GM20431 (cell line): ENCODE results near the gene ZNF546.
"Not testable (repeated sequence)": the region's sequence is repeated elsewhere in the genome, so short reads cannot be mapped to it uniquely, and the experiment has no call there.

Experiments used
- in situ Hi-C: fragments of 300-500 bp; cut with MseI, MboI; formaldehyde crosslinking; loops from one replicate; pipeline ENCODE4 v1.15.0; 2020; ENCODE audit warnings: low sequenced_read_pairs; ENCODE audit not compliant: unreplicated experiment

Gene ZNF546

DNA sequence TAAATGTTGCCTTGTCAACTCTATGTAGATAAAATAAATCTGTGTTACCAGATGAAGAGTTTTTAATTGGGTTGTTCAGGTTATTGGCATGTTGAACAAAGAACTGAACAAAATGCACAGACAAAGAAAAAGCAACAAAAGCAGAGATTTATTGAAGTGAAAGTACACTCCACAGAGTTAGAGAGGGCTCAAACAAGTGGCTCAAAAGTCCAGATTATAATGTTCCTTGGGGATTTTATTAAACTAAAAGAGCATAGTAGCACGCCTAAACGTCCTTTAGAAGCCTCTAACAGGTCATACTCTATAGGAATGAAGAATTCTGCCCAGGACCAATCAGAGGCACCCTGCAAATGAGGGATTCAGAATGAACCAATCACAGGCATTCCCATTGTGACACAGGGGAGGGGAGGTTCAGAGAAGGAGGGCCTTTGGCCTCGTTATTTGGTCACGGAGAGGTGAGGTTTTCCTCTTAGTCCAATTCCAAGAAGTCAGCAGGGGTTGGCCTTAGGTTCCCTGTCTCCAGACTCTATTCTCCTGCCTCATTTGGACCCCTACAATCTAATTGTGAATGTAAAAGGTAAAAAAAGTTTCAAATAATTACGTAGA lies 13.1 kb upstream of the ZNF546 start:
- in situ Hi-C loops: no loop called here

DNA sequence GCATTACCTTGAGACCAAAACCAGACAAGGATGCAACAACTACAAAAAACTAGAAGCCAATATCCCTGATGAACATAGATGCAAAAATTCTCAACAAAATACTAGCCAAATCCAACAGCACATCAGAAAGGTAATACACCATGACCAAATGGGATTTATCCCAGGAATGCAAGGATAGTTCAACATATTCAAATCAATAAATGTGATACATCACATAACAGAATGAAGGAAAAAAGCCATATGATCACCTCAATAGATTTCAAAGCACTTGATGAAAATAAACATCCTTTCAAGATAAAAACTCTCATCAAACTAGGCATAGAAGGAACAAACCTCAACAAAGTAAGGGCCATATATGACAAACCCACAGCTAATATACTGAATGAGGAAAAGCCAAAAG lies 10.2 kb upstream of the ZNF546 start:
- in situ Hi-C loops: no loop called here

DNA sequence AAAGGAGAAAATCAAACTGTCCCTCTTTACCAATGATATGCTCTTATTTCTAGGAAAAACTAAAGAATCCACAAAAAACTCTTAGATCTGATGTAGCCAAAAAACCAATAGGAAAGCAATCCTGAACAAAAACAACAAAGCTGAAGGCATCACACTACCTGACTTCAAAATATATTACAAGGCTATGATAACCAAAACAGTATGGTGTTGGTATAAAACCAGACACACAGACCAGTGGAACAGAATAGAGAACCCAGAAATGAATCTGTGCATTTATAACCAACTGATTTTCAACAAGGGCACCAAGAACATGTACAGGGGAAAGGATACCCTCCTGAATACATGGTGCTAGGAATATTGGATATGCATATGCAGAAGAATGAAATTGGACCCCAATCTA lies 9.7 kb upstream of the ZNF546 start:
- in situ Hi-C loops: no loop called here

DNA sequence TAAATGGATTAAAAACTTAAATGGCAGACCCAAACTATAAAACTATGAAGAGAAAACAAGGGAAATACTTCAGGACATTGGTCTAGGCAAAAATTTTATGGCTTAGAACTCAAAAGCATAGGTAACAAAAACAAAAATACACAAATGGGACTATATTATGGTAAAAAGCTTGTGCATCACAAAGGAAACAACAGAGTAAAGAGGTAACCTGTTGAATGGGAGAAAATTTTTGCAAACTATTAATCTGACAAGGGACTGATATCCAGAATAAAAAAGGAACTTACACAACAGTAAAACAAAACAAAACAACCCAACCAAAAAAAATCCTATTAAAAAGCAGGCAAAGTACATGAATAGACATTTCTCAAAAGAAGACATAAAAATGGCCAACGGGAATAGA lies 9.3 kb upstream of the ZNF546 start:
- in situ Hi-C loops: no loop called here

DNA sequence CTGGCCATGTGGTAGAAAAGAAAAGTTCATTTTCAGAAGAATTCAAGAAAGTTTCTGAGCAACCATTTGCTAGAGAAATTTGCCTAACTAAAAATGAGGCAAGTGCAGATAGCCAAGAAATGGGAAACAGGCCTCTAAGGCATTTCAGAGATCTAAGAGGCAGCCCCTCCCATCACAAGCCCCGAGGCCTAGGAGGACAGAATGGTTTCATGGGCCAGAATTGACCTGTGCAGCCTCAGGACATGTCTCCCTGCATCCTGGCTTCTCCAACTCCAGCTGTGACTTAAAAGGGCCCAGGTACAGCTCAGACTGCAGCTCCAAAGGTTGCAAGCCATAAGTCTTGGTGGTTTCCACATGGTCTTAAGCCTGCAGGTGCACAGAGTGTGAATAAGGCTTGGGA lies 3.3 kb upstream of the ZNF546 start:
- in situ Hi-C loops: no loop called here

DNA sequence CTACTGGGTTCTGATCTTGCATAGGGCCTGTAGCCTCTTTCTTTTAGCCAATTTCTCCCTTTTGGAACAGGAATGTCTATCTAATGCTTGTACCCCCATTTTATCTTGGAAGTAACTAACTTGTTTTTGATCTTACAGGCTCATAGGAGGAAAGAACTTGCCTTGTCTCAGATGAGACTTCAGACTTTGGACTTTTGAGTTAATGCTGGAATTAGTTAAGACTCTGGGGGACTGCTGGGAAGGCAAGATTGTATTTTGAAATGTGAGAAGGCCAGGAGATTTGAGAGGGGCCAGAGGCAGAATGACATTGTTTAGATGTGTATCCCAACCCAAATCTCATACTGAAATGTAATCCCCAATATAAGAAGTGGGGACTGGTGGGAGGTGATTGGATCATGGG lies 2.5 kb upstream of the ZNF546 start:
- in situ Hi-C loops: no loop called here

DNA sequence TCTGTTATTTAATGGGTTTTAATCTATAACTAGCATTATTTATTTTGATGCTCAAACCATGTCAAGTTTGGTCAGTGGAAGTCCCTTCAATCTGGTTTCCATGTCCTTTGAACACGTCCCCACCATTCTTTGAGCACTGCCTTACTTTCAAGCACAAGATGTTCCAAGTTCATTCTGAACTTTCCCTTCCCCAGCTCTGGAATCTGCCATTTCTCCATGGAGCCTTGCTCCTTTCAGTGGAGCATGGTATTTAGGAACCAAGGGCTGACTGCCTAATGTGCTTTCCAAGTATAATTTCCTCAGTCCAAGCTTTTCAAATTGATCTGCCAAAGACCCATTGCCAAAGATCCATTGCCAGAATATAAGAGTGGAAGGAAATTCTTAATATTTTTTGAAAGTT lies 1.1 kb upstream of the ZNF546 start:
- in situ Hi-C loops: no loop called here

DNA sequence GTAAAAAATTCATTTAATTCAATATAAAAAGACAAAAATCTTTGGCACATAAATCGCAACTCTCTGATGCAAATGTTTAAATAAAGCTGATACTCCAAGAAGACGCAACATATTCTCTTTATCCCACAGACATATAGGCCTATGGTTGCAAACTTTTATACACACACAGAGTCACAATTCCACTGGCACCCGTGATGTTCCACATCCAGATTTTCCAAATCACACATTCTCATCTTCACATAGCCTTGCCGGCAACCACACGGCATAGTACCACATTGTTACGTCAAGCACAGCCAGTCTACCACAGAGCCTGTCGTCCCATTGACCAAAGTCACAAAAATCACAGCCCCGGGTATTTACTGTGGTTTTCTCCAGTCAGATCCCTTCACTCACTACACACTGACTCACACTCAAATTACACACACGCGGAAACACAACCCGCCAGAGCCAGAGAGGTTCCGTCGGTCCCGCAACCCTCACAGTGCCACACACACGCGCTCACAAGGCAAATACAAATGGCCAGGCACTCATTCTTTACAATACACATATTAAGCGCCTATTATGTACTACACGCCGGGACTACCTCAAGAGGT lies 546 bp upstream of the ZNF546 start:
- in situ Hi-C loops: no loop called here

DNA sequence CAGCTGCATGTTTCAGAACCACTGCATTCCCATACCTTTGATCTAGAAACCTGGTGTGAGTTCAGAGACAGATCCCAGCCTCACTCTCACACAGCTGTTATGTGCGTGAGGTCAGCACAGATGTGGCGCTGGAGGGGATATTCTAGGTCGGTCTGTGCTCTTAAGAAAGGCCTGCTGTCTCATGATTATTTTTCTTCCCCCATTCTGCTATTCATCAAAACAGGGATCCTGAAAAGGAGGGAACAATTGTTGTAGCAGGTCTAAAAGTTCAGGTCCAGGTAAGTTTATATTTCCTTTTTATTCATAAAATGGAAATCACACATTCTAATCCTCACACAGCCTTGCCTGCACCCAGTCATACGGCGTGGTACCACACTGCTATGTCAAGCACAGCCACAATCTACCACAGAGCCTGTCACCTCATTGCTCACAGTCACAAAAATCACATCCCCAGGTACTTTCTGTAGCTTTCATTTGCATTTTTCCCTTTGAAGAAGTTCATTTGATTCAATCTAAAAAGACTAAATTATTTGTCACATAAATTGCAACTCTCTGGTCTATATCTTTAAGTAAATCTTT lies 867 bp downstream of the ZNF546 start:
- in situ Hi-C loops: no loop called here

DNA sequence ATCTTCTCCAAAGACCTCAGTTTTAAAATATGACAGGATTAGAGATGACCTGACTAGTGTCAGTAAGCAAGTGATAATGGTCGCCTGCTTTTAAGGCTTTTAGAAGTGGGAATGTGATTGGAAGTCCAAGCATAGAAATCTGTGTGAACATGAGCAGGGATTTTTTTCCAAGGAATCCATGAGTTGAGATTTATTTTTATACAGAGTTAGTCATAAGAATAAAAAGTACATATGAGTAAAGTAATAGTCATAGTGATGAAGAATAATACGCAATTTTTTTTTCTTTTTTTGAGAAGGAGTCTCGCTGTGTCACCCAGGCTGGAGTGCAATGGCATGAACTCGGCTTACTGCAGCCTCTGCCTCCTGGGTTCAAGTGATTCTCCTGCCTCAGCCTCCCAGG lies 1.6 kb downstream of the ZNF546 start:
- in situ Hi-C loops: no loop called here

DNA sequence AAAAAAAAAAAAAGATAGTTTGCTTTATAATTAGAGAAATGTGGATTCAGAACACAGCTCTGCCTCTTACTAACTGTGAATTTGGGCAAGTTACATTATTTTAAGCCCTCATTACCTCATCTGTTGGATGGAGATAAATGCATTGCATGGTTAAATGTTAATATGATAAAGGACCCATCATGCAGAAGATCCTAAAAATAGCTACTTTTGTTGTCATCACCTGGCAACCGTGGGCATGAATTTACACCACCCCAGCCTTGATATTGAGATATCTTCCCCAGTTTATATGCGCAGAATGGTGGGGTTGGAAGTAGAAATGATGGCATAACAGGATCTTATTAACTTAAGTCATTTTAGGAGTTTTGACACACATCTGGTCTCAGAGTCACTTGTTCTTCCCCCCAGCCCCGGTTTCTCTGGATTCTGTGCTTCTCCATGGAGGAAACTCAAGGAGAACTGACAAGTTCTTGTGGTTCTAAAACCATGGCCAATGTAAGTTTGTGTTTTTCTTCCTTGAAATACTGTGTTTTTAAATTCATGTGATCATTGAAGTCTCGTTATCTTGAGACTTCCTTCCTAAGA lies 8.9 kb downstream of the ZNF546 start:
- in situ Hi-C loops: no loop called here

DNA sequence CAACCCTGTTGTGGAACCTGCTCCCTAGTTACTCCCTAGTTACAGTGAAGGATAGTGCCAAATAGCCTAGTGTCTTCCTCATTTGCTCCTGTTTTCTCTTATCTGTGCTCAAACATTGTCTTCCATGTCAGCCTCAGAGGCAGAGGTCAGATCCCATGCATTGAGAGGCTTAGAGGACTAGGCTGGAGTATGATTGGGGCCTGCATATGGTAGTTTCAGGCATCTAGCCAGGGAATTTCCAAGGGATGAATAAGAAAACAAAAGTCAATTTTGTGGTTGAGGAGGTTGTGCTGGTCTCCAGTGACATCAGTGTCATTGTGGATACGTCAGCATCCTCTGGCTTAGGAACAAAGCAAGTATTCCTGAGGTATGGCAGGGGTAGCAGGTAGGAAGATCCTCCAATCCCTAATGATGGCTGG lies 9.4 kb downstream of the ZNF546 start:
- in situ Hi-C loops: no loop called here

DNA sequence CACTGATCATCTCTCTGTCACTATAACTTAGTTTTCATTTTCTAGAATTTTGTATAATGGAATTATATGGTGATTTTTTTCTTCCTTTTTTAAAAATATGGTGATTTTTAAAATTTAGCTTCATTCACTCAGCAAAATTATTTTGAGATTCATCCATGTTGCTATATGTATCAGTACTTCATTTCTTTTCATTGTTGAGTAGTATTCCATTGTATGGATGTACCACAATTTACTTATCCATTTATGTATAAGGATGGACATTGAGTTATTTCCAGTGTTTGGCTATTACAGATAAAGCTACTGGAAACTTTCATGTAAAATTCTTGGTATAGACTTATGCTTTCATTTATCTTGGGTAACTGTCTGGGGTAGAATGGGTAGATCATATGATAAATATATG lies 12.8 kb downstream of the ZNF546 start:
- in situ Hi-C loops: no loop called here

DNA sequence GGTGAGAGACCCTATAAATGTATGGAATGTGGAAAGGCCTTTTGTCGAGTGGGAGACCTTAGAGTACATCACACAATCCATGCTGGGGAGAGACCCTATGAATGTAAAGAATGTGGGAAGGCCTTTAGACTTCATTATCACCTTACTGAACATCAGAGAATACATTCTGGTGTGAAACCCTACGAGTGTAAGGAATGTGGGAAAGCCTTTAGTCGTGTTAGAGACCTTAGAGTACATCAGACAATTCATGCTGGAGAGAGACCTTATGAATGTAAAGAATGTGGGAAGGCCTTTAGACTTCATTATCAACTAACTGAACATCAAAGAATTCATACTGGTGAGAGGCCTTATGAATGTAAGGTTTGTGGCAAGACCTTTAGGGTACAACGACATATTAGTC lies 17.1 kb downstream of the ZNF546 start:
- in situ Hi-C loops: no loop called here

DNA sequence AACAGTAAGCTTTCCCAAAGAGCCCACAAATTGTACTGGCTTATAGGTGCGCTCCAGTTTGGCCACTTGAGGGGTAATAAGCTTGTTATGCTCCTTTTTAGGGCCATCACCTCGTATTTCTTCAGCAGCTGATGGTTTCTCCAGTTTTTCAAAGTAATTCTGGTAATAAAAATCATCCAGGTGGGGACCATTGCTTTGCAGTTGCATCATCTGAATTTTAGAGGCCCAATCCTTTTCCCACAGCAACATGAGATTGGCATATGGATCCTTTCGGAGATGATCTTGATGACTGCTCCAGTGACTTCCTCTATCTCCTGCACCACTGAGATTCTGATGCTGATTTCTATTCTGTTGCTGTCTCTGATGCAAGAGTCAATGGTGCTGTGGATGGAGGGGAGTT lies 27.1 kb downstream of the ZNF546 start:
- in situ Hi-C loops: no loop called here

DNA sequence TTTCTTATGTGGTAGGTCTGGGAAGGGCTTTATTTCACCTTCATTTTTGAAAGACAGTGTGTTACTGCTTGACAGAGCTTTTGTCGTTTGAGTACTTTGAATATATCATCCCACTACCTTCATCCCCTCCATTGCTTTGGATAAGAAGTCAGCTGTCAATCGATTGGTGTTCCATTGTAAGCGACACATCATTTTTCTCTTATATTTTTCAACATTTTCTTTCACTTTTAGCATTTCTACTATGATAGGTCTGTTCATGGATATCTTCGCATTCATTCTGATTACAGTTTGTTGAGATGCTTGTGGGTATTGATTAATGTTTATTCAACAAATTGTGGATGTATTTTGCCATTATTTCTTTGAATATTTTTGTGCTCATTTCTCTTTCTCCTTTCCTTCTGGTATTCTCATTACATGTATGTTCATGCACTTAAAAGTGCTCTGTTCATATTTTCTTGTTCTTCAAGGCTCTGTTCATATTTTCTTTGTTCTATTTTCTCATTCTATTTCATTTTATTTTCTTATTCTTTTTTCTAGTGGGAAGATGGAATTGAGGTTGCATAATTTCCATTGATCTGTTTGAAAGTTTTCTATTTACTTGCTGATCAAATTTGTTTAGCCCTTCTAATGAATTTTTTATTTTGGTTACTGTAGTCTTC lies 29.2 kb downstream of the ZNF546 start:
- in situ Hi-C loops: no loop called here

DNA sequence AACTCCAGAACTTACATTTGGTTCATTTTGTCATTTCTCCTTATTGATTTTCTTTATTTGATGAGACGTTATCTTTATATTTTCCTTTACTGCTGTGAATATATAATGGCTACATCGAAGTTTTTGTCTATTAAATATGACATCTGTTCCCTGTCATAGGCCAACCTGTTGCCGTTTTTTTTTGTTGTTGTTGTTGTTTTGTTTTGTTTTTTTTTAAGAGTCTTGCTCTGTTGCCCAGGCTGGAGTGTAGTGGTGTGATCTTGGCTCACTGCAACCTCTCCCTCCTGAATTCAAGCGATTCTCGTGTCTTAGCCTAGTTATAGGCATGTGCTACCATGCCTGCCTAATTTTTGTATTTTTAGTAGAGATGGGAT lies 29.7 kb downstream of the ZNF546 start:
- in situ Hi-C loops: no loop called here

DNA sequence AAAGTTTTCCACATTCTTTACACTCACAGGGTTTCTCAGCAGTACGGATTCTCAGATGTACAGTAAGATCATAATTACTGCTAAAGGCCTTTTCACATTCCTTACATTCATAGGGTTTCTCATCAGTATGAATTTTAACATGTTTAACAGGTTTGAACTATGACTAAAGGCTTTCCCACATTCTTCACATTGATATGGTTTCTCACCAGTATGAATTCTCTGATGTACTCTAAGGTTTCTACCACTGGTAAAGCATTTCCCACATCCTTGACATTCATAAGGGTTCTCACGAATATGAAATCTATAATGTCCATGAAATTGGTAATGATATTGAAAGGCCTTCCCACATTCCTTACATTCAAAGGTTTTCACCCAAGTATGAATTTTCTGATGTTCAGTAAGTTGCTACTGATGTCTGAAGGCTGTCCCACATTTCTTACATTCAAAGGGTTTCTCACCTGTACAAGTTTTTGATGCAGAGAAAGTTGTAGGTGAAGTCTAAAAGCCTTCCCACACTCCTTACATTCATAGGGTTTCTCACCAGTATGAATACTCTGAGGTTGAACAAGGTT lies 37.2 kb downstream of the ZNF546 start:
- in situ Hi-C loops: no loop called here

DNA sequence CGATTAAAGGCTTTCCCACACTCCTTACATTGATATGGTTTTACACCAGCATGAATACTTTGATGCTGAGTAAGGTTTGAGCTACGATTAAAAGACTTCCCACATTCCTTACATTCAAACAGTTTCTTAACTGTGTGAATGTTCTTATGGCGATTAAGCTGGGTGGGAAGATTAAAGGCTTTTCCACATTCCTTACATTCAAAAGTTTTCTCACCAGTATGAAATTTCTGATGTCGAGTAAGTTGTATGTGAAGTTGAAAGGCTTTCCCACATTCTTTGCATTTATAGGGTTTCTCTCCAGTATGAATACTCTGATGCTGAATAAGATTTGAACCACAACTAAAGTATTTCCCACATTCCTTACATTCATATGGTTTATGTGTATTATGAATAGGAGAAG lies 39.1 kb downstream of the ZNF546 start:
- in situ Hi-C loops: no loop called here

DNA sequence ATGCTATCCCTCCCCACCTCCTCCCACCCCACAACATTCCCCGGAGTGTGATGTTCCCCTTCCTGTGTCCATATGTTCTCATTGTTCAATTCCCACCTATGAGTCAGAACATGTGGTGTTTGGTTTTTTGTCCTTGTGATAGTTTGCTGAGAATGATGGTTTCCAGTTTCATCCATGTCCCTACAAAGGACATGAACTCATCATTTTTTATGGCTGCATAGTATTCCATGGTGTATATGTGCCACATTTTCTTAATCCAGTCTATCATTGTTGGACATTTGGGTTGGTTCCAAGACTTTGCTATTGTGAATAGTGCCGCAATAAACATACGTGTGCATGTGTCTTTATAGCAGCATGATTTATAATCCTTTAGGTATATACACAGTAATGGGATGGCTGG lies 41.2 kb downstream of the ZNF546 start:
- in situ Hi-C loops: not testable (repeated sequence)

DNA sequence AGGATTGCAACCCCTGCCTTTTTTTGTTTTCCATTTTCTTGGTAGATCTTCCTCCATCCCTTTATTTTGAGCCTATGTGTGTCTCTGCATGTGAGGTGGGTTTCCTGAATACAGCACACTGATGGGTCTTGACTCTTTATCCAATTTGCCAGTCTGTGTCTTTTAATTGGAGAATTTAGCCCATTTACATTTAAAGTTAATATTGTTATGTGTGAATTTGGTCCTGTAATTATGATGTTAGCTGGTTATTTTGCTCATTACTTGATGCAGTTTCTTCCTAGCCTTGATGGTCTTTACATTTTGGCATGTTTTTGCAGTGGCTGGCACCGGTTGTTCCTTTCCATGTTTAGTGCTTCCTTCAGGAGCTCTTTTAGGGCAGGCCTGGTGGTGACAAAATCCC lies 44.9 kb downstream of the ZNF546 start:
- in situ Hi-C loops: not testable (repeated sequence)
